ENCODE data around the gene DYNLL1. TPM values are rescaled to one million over a fixed set of nuclear protein-coding genes. Genes with fewer than 3 reads are reported as not detected.

Gene DYNLL1
- total RNA-seq, 1 donor from 2014 or later: 318 TPM

DNA sequence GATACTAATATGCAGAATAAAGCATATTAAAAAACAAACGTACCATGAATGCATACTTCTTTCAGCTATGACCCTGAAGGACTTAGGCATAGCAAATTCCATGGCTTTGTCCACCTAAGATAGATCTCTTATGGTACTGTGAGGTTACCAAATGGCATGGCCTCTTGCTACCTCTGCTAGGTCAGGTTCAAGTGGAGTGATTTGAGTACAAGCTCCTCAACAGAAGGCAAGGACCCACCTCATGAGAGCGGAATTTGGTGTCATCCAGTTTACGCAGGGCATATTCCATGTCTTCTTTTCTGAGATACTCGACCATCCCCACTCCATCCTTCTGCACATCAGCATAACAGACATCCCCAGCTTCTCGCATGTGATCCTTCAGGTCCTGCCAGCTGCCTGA, 32.2 kb upstream of the DYNLL1 start:
- intact Hi-C loops (cut with DNase I): no loop called here
- peaks cover 26% of the 10 kb centered on the region for H3K4me1 ChIP-seq
- no peak overlapping the region for H3K27ac ChIP-seq
- no peak for DNase-seq (ENCODE audit: extremely low spot score in 2 of 2)
- no peaks in the 10 kb centered on the region for H3K27me3 ChIP-seq
- H3K36me3 ChIP-seq: peaks cover 0 to 64% of the 10 kb centered on the region in 2 donors
- no peak overlapping the region for H3K4me3 ChIP-seq
- H3K9me3 ChIP-seq: no peaks in the 10 kb centered on the region
- TF ChIP-seq POLR2AphosphoS5 (IDR thresholded peaks at IDR 0.05; ENCODE audit: insufficient read depth in 1 of 2, low read depth in 1 of 2): no peak

DNA sequence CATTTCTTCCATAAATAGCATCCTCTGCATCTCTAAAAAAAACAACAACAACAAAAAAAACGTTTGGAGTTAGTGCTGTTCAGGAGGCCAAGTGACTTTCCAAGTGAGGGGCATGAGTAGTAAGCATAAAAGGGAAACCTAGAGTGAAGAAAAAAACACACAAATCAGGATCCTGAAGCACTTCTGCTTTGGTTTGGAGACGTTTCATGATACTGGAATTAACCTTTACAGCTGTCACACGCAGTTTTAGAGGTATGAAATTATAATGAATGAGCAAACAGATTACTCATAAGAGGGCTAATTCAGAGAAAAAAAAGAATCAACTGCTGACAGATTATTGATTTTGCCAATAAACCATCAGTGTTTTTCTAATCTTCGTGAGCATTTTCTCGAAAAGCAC, 30.2 kb upstream of the DYNLL1 start:
- H3K4me1 ChIP-seq: peaks cover 35% of the 10 kb centered on the region
- no peak overlapping the region for H3K4me3 ChIP-seq
- no peak overlapping the region for H3K27ac ChIP-seq
- H3K9me3 ChIP-seq: no peaks in the 10 kb centered on the region
- no peak for TF ChIP-seq POLR2AphosphoS5 (IDR thresholded peaks at IDR 0.05; ENCODE audit: insufficient read depth in 1 of 2, low read depth in 1 of 2)
- TF ChIP-seq, protein P1, sequence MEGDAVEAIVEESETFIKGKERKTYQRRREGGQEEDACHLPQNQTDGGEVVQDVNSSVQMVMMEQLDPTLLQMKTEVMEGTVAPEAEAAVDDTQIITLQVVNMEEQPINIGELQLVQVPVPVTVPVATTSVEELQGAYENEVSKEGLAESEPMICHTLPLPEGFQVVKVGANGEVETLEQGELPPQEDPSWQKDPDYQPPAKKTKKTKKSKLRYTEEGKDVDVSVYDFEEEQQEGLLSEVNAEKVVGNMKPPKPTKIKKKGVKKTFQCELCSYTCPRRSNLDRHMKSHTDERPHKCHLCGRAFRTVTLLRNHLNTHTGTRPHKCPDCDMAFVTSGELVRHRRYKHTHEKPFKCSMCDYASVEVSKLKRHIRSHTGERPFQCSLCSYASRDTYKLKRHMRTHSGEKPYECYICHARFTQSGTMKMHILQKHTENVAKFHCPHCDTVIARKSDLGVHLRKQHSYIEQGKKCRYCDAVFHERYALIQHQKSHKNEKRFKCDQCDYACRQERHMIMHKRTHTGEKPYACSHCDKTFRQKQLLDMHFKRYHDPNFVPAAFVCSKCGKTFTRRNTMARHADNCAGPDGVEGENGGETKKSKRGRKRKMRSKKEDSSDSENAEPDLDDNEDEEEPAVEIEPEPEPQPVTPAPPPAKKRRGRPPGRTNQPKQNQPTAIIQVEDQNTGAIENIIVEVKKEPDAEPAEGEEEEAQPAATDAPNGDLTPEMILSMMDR (IDR thresholded peaks at IDR 0.05): no peak
- no peak for TF ChIP-seq POLR2A (IDR thresholded peaks at IDR 0.05)
- H3K27me3 ChIP-seq: no peaks in the 10 kb centered on the region
- H3K36me3 ChIP-seq: peaks cover 0 to 46% of the 10 kb centered on the region in 2 donors
- DNase-seq (ENCODE audit: extremely low spot score in 2 of 2): no peak
- intact Hi-C loops (cut with DNase I): no loop called here

DNA sequence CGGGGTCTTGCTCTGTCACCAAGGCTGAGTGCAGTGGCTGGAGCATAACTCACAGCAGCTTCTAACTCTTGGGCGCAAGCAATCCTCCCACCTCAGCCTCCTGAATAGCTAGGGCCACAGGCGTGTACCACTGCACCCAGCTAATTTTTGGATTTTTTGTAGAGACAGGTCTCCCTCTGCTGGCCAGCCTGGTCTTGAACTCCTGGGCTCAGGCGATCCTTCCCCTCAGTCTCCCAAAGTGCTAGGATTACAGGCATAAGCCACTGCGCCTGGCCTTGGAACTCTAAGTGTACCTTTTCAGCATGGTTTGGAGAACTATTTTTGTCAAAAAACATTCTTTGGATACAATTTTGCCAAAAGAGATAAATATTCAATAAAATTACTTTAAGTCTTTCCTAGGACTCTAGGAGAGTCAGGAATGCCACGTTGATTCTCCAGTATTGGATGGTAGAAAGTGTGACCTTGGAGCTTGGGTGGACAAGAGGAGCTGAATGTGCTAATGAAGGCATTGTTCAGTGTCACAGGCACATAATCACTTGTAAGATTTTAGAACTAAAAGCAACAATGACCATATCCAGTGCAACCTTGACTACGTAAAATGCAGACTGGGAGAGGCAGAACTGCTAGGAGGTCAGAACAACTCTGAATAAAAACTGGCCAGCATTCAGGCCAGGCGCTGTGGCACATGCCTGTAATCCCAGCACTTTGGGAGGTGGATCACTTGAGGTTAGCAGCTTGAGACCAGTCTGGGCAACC, 29.2 kb upstream of the DYNLL1 start:
- Histone ChIP-seq H3K4me3 (no peak overlapping the region), H3K27me3 (no peaks in the 10 kb centered on the region), H3K27ac (no peak overlapping the region), H3K4me1 (peaks cover 44% of the 10 kb centered on the region), H3K36me3 (peaks cover 0 to 36% of the 10 kb centered on the region in 2 donors), H3K9me3 (no peaks in the 10 kb centered on the region)
- intact Hi-C loops (cut with DNase I): no loop called here
- DNase-seq (ENCODE audit: extremely low spot score in 2 of 2): no peak
- no peak for TF ChIP-seq POLR2AphosphoS5 (IDR thresholded peaks at IDR 0.05; ENCODE audit: insufficient read depth in 1 of 2, low read depth in 1 of 2)
- TF ChIP-seq, protein P1 (IDR thresholded peaks at IDR 0.05): peak in 1 of 3 experiments; percentile 20

DNA sequence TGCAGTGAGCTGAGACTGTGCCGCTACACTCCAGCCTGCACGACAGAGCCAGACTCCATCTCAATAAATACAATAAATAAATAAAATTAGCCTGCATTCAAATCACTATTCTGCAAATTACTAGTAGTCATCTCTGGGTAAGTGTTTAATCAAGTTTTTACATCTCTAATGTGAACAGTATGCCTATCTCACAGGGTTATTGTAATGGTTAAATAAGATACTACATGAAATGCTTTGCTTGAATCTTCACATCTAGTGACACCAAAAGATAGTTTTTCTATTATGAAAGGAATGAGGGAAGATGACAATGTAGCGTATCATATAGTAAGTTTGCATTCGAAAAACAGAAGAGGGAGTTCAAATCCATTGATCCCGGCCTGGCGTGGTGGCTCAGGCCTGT, 28.5 kb upstream of the DYNLL1 start:
- H3K36me3 ChIP-seq: peaks cover 0 to 29% of the 10 kb centered on the region in 2 donors
- peaks cover 44% of the 10 kb centered on the region for H3K4me1 ChIP-seq

DNA sequence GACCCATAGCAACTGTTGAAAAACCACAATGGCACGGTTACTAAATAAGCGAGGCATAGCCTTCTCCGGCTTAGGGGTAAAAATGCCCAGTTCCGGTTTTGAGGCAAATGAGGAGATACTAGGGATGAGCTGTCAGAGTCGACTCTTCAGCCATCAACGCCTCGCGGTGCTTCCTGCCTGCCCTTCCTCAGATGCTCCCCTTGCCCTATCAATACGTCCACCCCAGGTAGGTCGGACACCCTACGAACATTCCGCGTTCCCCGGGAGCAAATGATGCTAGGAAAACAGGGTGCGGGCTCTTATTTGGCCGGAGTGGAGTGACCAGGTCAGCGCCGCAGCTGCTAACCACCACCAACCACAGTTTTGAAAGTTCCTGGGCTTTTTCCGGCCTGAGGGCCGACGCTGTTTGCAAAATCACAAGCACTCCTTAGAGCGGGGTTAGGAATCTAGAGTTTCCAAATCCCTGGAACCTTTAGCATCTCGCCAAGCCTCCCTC, 27.5 kb upstream of the DYNLL1 start:
- intact Hi-C loops (cut with DNase I): no loop called here
- H3K27ac ChIP-seq: peak overlapping the region; percentile 93
- peak overlapping the region; percentile 92 for H3K4me3 ChIP-seq
- no peak for DNase-seq (ENCODE audit: extremely low spot score in 2 of 2)
- H3K27me3 ChIP-seq: no peaks in the 10 kb centered on the region
- peaks cover 44% of the 10 kb centered on the region for H3K4me1 ChIP-seq
- TF ChIP-seq POLR2A (IDR thresholded peaks at IDR 0.05) (no peak), POLR2AphosphoS5 (IDR thresholded peaks at IDR 0.05; ENCODE audit: insufficient read depth in 1 of 2, low read depth in 1 of 2) (no peak)
- TF ChIP-seq, protein P1 (IDR thresholded peaks at IDR 0.05): no peak
- H3K9me3 ChIP-seq: no peaks in the 10 kb centered on the region
- H3K36me3 ChIP-seq: peaks cover 0 to 20% of the 10 kb centered on the region in 2 donors

More for the DNA sequence above, 28.5 kb upstream of the DYNLL1 start:
- intact Hi-C loops (cut with DNase I): no loop called here
- Histone ChIP-seq H3K9me3 (no peaks in the 10 kb centered on the region), H3K27ac (no peak overlapping the region), H3K27me3 (no peaks in the 10 kb centered on the region), H3K4me3 (no peak overlapping the region)
- TF ChIP-seq, protein P1 (IDR thresholded peaks at IDR 0.05): no peak
- TF ChIP-seq POLR2A (IDR thresholded peaks at IDR 0.05) (no peak), POLR2AphosphoS5 (IDR thresholded peaks at IDR 0.05; ENCODE audit: insufficient read depth in 1 of 2, low read depth in 1 of 2) (no peak)
- DNase-seq (ENCODE audit: extremely low spot score in 2 of 2): no peak

All from vagina (tissue), 2 donors.